HG02943 (cell line): ENCODE data around the gene SERPINB1.

ENCODE experiments used
- ATAC-seq: cut with Tn5 transposase; IDR thresholded peaks from one replicate; pipeline ENCODE4 v1.9.1; 2021; ENCODE audit warnings: mild to moderate bottlenecking, low read depth, moderate library complexity; ENCODE audit not compliant: unreplicated experiment

SERPINB1 gene

GRCh38 chr6:2850538-2851113 is 9.0 kb upstream of the SERPINB1 start:
- ATAC-seq: no peak

GRCh38 chr6:2848851-2849250 is 7.2 kb upstream of the SERPINB1 start:
- no peak for ATAC-seq

GRCh38 chr6:2845880-2846208 is 4.2 kb upstream of the SERPINB1 start:
- no peak for ATAC-seq

GRCh38 chr6:2844008-2844407 is 2.3 kb upstream of the SERPINB1 start:
- no peak for ATAC-seq

- ATAC-seq: no peak
These were observed 1.6 kb upstream of the SERPINB1 start for GRCh38 chr6:2843138-2843740.

- no peak for ATAC-seq
These were observed 483 bp upstream of the SERPINB1 start for GRCh38 chr6:2842139-2842552.

GRCh38 chr6:2840749-2841061 is 958 bp downstream of the SERPINB1 start:
- ATAC-seq: no peak

- ATAC-seq: no peak
These were observed 1.5 kb downstream of the SERPINB1 start for GRCh38 chr6:2839982-2840748.

- no peak for ATAC-seq
These were observed 2.3 kb downstream of the SERPINB1 start for GRCh38 chr6:2839195-2839981.

GRCh38 chr6:2838251-2838650 is 3.4 kb downstream of the SERPINB1 start:
- ATAC-seq: no peak

GRCh38 chr6:2834262-2834661 is 7.4 kb downstream of the SERPINB1 start:
- no peak for ATAC-seq

- no peak for ATAC-seq
These were observed 10.3 kb downstream of the SERPINB1 start for GRCh38 chr6:2831392-2831791.

- no peak for ATAC-seq
These were observed 11.5 kb downstream of the SERPINB1 start for GRCh38 chr6:2830183-2830582.

- no peak for ATAC-seq
These were observed 12.4 kb downstream of the SERPINB1 start for GRCh38 chr6:2829253-2829652.

GRCh38 chr6:2828629-2829028 is 13.0 kb downstream of the SERPINB1 start:
- no peak for ATAC-seq

- no peak for ATAC-seq
These were observed 14.5 kb downstream of the SERPINB1 start for GRCh38 chr6:2827142-2827541.

GRCh38 chr6:2826131-2826530 is 15.5 kb downstream of the SERPINB1 start:
- ATAC-seq: no peak

- ATAC-seq: no peak
These were observed 18.4 kb downstream of the SERPINB1 start for GRCh38 chr6:2823104-2823850.

- no peak for ATAC-seq
These were observed 20.1 kb downstream of the SERPINB1 start for GRCh38 chr6:2821554-2821953.

GRCh38 chr6:2820415-2820814 is 21.2 kb downstream of the SERPINB1 start:
- ATAC-seq: no peak

- ATAC-seq: no peak
These were observed 21.7 kb downstream of the SERPINB1 start for GRCh38 chr6:2819978-2820377.
